HG03060 (cell line): ENCODE measurements around the gene TLCD3B.

Source experiments
- ATAC-seq: cut with Tn5 transposase; IDR thresholded peaks from one replicate; pipeline ENCODE4 v1.9.1; 2021; ENCODE audit warnings: low read depth, moderate number of reproducible peaks; ENCODE audit not compliant: unreplicated experiment

TLCD3B gene

GRCh38 chr16:29991571-29991904 lies 39.5 kb downstream of the TLCD3B start:
- ATAC-seq = no peak

GRCh38 chr16:29990883-29991570 lies 40.0 kb downstream of the TLCD3B start:
- ATAC-seq = no peak

- no peak for ATAC-seq
Measured at GRCh38 chr16:29990034-29990433, 41.0 kb downstream of the TLCD3B start.

GRCh38 chr16:29989111-29989858 lies 41.8 kb downstream of the TLCD3B start:
- ATAC-seq = no peak

- ATAC-seq = no peak
Measured at GRCh38 chr16:29988346-29989075, 42.6 kb downstream of the TLCD3B start.

GRCh38 chr16:29987371-29988085 lies 43.5 kb downstream of the TLCD3B start:
- ATAC-seq = no peak

GRCh38 chr16:29986931-29987330 lies 44.1 kb downstream of the TLCD3B start:
- no peak for ATAC-seq

GRCh38 chr16:29986231-29986630 lies 44.8 kb downstream of the TLCD3B start:
- ATAC-seq = no peak

- ATAC-seq = no peak
Measured at GRCh38 chr16:29985271-29985811, 45.7 kb downstream of the TLCD3B start.

GRCh38 chr16:29984764-29985147 lies 46.3 kb downstream of the TLCD3B start:
- no peak for ATAC-seq

GRCh38 chr16:29984137-29984763 lies 46.8 kb downstream of the TLCD3B start:
- ATAC-seq = no peak

GRCh38 chr16:29983420-29984136 lies 47.5 kb downstream of the TLCD3B start:
- ATAC-seq = no peak

- ATAC-seq = no peak
Measured at GRCh38 chr16:29982560-29983419, 48.3 kb downstream of the TLCD3B start.

- ATAC-seq = no peak
Measured at GRCh38 chr16:29978564-29979270, 52.4 kb downstream of the TLCD3B start.

- ATAC-seq = no peak
Measured at GRCh38 chr16:29978081-29978480, 53.0 kb downstream of the TLCD3B start.

- no peak for ATAC-seq
Measured at GRCh38 chr16:29977063-29977825, 53.8 kb downstream of the TLCD3B start.

- no peak for ATAC-seq
Measured at GRCh38 chr16:29975811-29976511, 55.1 kb downstream of the TLCD3B start.
